Neural progenitor cell (in vitro differentiated cells): Measurements from ENCODE around the gene DNAH14.

Source experiments
- EZH2phosphoT487 ChIP-seq: fragments of 200-600 bp; sonication (generic); IDR thresholded peaks from 2 replicates; pipeline ENCODE4 v1.6.1; 2017; ENCODE audit warnings: antibody characterized with exemption
- TF ChIP-seq, protein P1 (sequence below): fragments of 200-600 bp; sonication (generic); IDR thresholded peaks from 2 replicates; pipeline ENCODE4 v1.5.1; 2017; ENCODE audit warnings: antibody characterized with exemption, mild to moderate bottlenecking

GRCh38 chr1:224959656-224960055 is 30.2 kb downstream of the DNAH14 start:
- TF ChIP-seq, protein P1, sequence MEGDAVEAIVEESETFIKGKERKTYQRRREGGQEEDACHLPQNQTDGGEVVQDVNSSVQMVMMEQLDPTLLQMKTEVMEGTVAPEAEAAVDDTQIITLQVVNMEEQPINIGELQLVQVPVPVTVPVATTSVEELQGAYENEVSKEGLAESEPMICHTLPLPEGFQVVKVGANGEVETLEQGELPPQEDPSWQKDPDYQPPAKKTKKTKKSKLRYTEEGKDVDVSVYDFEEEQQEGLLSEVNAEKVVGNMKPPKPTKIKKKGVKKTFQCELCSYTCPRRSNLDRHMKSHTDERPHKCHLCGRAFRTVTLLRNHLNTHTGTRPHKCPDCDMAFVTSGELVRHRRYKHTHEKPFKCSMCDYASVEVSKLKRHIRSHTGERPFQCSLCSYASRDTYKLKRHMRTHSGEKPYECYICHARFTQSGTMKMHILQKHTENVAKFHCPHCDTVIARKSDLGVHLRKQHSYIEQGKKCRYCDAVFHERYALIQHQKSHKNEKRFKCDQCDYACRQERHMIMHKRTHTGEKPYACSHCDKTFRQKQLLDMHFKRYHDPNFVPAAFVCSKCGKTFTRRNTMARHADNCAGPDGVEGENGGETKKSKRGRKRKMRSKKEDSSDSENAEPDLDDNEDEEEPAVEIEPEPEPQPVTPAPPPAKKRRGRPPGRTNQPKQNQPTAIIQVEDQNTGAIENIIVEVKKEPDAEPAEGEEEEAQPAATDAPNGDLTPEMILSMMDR = no peak
- no peak for TF ChIP-seq EZH2phosphoT487
